ENCODE results near the gene FXYD7.

FXYD7 gene

GRCh38 chr19:35162471-35163326, 19.6 kb downstream of the FXYD7 start:
- no peak for DNase-seq

GRCh38 chr19:35164418-35164817, 21.4 kb downstream of the FXYD7 start:
- no peak for DNase-seq

- no peak for DNase-seq
Measured at GRCh38 chr19:35165200-35166058, 22.4 kb downstream of the FXYD7 start.

GRCh38 chr19:35166100-35167063, 23.3 kb downstream of the FXYD7 start:
- no peak for DNase-seq

GRCh38 chr19:35167251-35168119, 24.4 kb downstream of the FXYD7 start:
- DNase-seq, result no peak

- DNase-seq, result no peak
Measured at GRCh38 chr19:35168196-35168595, 25.1 kb downstream of the FXYD7 start.

GRCh38 chr19:35169221-35169995, 26.4 kb downstream of the FXYD7 start:
- DNase-seq, result no peak

GRCh38 chr19:35170359-35171061, 27.5 kb downstream of the FXYD7 start:
- no peak for DNase-seq

- no peak for DNase-seq
Measured at GRCh38 chr19:35171730-35172129, 28.7 kb downstream of the FXYD7 start.

- DNase-seq, result no peak
Measured at GRCh38 chr19:35174226-35174625, 31.2 kb downstream of the FXYD7 start.

GRCh38 chr19:35176181-35176570, 33.1 kb downstream of the FXYD7 start:
- no peak for DNase-seq

GRCh38 chr19:35177377-35178274, 34.6 kb downstream of the FXYD7 start:
- DNase-seq, result no peak

- DNase-seq, result no peak
Measured at GRCh38 chr19:35178701-35179100, 35.6 kb downstream of the FXYD7 start.

GRCh38 chr19:35179830-35180229, 36.8 kb downstream of the FXYD7 start:
- DNase-seq, result no peak

- no peak for DNase-seq
Measured at GRCh38 chr19:35181387-35181786, 38.3 kb downstream of the FXYD7 start.

- DNase-seq, result no peak
Measured at GRCh38 chr19:35184267-35184666, 41.2 kb downstream of the FXYD7 start.

- no peak for DNase-seq
Measured at GRCh38 chr19:35184884-35185283, 41.8 kb downstream of the FXYD7 start.
